A549 (cell line): ENCODE data around the gene SULF2. TPM values are rescaled to one million over a fixed set of nuclear protein-coding genes. Genes with fewer than 3 reads are reported as not detected.

Experiments used
- ATAC-seq, 2 experiments: fragments of 200-7000 bp in 1 of 2; fragments of >200 bp in 1 of 2; cut with Nextera tagmentation in 1 of 2; cut with Tn5 transposase in 1 of 2; 3 replicates each; pipeline versions ENCODE4 v1.8.0 to v1.9.1; 2018 to 2020; ENCODE audit warnings: mild to moderate bottlenecking in 1 of 2, moderate library complexity in 1 of 2
- CTCF ChIA-PET: fragments of 300-600 bp; sonication (Branson Sonifier 250); formaldehyde crosslinking; extraction: SDS; loops from one replicate; lab custom pipeline; 2021; ENCODE audit warnings: antibody characterized with exemption, inconsistent platforms; lab: Yijun Ruan, JAX
- POLR2A ChIA-PET: fragments of 350-600 bp; formaldehyde crosslinking; extraction: SDS; loops from one replicate; lab custom pipeline; 2021; ENCODE audit warnings: antibody characterized with exemption, inconsistent platforms; lab: Yijun Ruan, JAX
- DNase-seq, 2 experiments: peaks; one replicate each; pipeline versions ENCODE4 v3.0.0 to v3.0.0-alpha.2; 2011 to 2016; ENCODE audit warnings: low read depth in 1 of 2, low spot score in 1 of 2
- FAIRE-seq: peaks from 2 replicates; lab custom pipeline; 2011; peaks lifted over from hg19 to GRCh38; lab: Jason Lieb, UNC
- H3K27ac ChIP-seq, 2 experiments: fragments of >200 bp; sonication (Bioruptor Twin); formaldehyde crosslinking; 3 replicates each; pipeline ENCODE4 v1.5.1; 2016 to 2017
- H3K4me1 ChIP-seq: fragments of >200 bp; sonication (Bioruptor Twin); formaldehyde crosslinking; 3 replicates; pipeline ENCODE4 v1.6.1; 2016
- H3K4me2 ChIP-seq: fragments of >200 bp; sonication (Bioruptor Twin); formaldehyde crosslinking; 3 replicates; pipeline ENCODE4 v1.6.1; 2016
- H3K4me3 ChIP-seq: fragments of >200 bp; sonication (Bioruptor Twin); formaldehyde crosslinking; 3 replicates; pipeline ENCODE4 v1.5.1; 2016
- H3K9me3 ChIP-seq: fragments of >200 bp; sonication (Bioruptor Twin); formaldehyde crosslinking; 3 replicates; pipeline ENCODE4 v1.6.1; 2016
- CBX2 ChIP-seq: fragments of 200-600 bp; sonication (generic); IDR thresholded peaks from 2 replicates; pipeline ENCODE4 v1.6.1; 2016; ENCODE audit warnings: low read depth, mild to moderate bottlenecking, borderline replicate concordance
- CEBPB ChIP-seq, 2 experiments: fragments of >200 bp in 1 of 2; sonication (Bioruptor Twin) in 1 of 2; formaldehyde crosslinking in 1 of 2; IDR thresholded peaks; 2 replicates each; pipeline ENCODE4 v1.6.1; 2012 to 2016
- CHD4 ChIP-seq: fragments of 200-600 bp; sonication (generic); IDR thresholded peaks from 2 replicates; pipeline ENCODE4 v1.6.1; 2016; ENCODE audit warnings: antibody characterized with exemption, mild to moderate bottlenecking, borderline replicate concordance
- EHF ChIP-seq: fragments of 250-450 bp; sonication (Bioruptor Pico); IDR thresholded peaks from 2 replicates; pipeline ENCODE4 v1.5.0; 2020; ENCODE audit warnings: mild to moderate bottlenecking
- EHMT2 ChIP-seq: fragments of 200-600 bp; sonication (generic); IDR thresholded peaks from 2 replicates; pipeline ENCODE4 v1.6.1; 2016; ENCODE audit warnings: antibody characterized with exemption, low read depth, mild to moderate bottlenecking, moderate library complexity
- EP300 ChIP-seq, 2 experiments: fragments of >200 bp; sonication (Bioruptor Twin); formaldehyde crosslinking; IDR thresholded peaks; 2 replicates in 1 of 2; 3 replicates in 1 of 2; pipeline ENCODE4 v1.6.1; 2016 to 2017
- FOXS1 ChIP-seq: fragments of 250-450 bp; sonication (Bioruptor Pico); IDR thresholded peaks from 2 replicates; pipeline ENCODE4 v1.5.0; 2020; ENCODE audit warnings: mild to moderate bottlenecking, moderate library complexity
- HOXA7 ChIP-seq: fragments of 250-450 bp; sonication (Bioruptor Pico); IDR thresholded peaks from 2 replicates; pipeline ENCODE4 v1.5.0; 2020; ENCODE audit warnings: mild to moderate bottlenecking, moderate library complexity
- HOXB13 ChIP-seq: fragments of 250-450 bp; sonication (Bioruptor Pico); IDR thresholded peaks from 2 replicates; pipeline ENCODE4 v1.5.0; 2020; ENCODE audit warnings: low read depth, mild to moderate bottlenecking, moderate library complexity
- JUN ChIP-seq, 2 experiments: fragments of >200 bp; sonication (Bioruptor Twin); formaldehyde crosslinking; IDR thresholded peaks; 2 replicates in 1 of 2; 3 replicates in 1 of 2; pipeline ENCODE4 v1.6.1; 2016 to 2017
- NPAS2 ChIP-seq: fragments of 250-450 bp; sonication (Bioruptor Pico); IDR thresholded peaks from 2 replicates; pipeline ENCODE4 v1.8.0; 2022; ENCODE audit warnings: mild to moderate bottlenecking, moderate library complexity, borderline replicate concordance
- NR3C1 ChIP-seq: fragments of >200 bp; sonication (Bioruptor Twin); formaldehyde crosslinking; IDR thresholded peaks from 3 replicates; pipeline ENCODE4 v1.6.1; 2017
- RNF2 ChIP-seq: fragments of 200-600 bp; sonication (generic); IDR thresholded peaks from 2 replicates; pipeline ENCODE4 v1.6.1; 2016; ENCODE audit warnings: low read depth, mild to moderate bottlenecking, antibody characterized with exemption, moderate library complexity, borderline replicate concordance
- ZSCAN20 ChIP-seq: fragments of 250-450 bp; sonication (Bioruptor Pico); IDR thresholded peaks from 2 replicates; pipeline ENCODE4 v1.8.0; 2022; ENCODE audit warnings: mild to moderate bottlenecking, moderate library complexity
- whole genome bisulfite sequencing: methylation state at CpG from one replicate; pipeline ENCODE4 v1.1.6; 2017; ENCODE audit errors: missing lambda C conversion rate; 5-methylcytosine and 5-hydroxymethylcytosine counted together
- polyA plus RNA-seq, 4 experiments: library from polyadenylated mRNA; depleted of rRNA in 3 of 4; stranded (reverse); fragments of >200 nt; fragmentation: RNase III in 1 of 4; extraction: RNeasy Plus Mini Kit Qiagen cat#74134 plus additional on column Dnase treatment in 1 of 4; gene quantifications; 2 replicates in 3 of 4; 3 replicates in 1 of 4; pipeline ENCODE4 v1.2.3, GENCODE V29; 2011 to 2017
- TF ChIP-seq, protein P1 (sequence below): fragments of 200-600 bp; sonication (generic); IDR thresholded peaks from 2 replicates; pipeline ENCODE4 v1.6.1; 2016; ENCODE audit warnings: antibody characterized with exemption, mild to moderate bottlenecking, moderate library complexity
- TF ChIP-seq, protein P2 (sequence below): fragments of 250-450 bp; sonication (Bioruptor Pico); IDR thresholded peaks from 2 replicates; pipeline ENCODE4 v1.5.0; 2021; ENCODE audit warnings: mild to moderate bottlenecking, moderate library complexity, borderline replicate concordance
- TF ChIP-seq, protein P3 (sequence below): fragments of 150-350 bp; IDR thresholded peaks from 2 replicates; pipeline ENCODE4 v1.6.1; 2014; ENCODE audit warnings: low read depth, mild to moderate bottlenecking, low read length

The SULF2 gene
- polyA plus RNA-seq, 2 of the 4 experiments (the other 2 are of a cell fraction) = 5.8 to 16.8 TPM

DNA sequence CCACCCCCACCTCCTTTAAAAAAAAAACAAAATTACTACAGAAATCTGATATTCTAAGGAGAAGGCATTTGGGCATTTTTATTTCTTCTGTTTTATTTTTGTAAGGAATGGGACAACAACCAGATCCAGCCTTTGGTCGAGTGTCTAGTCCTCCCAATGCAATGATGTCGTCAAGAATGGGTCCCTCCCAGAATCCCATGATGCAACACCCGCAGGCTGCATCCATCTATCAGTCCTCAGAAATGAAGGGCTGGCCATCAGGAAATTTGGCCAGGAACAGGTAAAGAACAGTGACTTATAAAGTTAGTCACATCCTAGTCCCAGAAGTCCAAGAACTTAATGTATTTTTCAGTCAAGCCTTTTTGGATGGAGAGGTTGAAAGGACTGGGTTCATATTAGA lies 133.0 kb downstream of the SULF2 start:
- FAIRE-seq (no peak), DNase-seq (no peak), ATAC-seq (peak; percentile 14 to 44; a peak in 2 of 6 replicates)
- no peak overlapping the region for H3K27ac ChIP-seq
- no peaks in the 10 kb centered on the region for H3K9me3 ChIP-seq
- H3K4me3 ChIP-seq = no peak overlapping the region
- POLR2A ChIA-PET = no interaction called here
- WGBS = 77% methylated on average over 3 of the region's 3 CpGs
- CTCF ChIA-PET = interaction anchor here (1.3 to 7.3 kb wide), 2 partner anchors 11 to 32 kb away, joined by 3 to 55 read pairs; no protein-coding TSS in a partner anchor
- no peak overlapping the region for H3K4me2 ChIP-seq
- TF ChIP-seq RNF2 (no peak), CBX2 (no peak), NR3C1 (no peak), CEBPB (IDR thresholded peaks at IDR 0.05) (no peak), NPAS2 (no peak), ZSCAN20 (CRISPR knock-in tag) (no peak), EHF (CRISPR knock-in tag) (no peak)
- TF ChIP-seq, protein P1, sequence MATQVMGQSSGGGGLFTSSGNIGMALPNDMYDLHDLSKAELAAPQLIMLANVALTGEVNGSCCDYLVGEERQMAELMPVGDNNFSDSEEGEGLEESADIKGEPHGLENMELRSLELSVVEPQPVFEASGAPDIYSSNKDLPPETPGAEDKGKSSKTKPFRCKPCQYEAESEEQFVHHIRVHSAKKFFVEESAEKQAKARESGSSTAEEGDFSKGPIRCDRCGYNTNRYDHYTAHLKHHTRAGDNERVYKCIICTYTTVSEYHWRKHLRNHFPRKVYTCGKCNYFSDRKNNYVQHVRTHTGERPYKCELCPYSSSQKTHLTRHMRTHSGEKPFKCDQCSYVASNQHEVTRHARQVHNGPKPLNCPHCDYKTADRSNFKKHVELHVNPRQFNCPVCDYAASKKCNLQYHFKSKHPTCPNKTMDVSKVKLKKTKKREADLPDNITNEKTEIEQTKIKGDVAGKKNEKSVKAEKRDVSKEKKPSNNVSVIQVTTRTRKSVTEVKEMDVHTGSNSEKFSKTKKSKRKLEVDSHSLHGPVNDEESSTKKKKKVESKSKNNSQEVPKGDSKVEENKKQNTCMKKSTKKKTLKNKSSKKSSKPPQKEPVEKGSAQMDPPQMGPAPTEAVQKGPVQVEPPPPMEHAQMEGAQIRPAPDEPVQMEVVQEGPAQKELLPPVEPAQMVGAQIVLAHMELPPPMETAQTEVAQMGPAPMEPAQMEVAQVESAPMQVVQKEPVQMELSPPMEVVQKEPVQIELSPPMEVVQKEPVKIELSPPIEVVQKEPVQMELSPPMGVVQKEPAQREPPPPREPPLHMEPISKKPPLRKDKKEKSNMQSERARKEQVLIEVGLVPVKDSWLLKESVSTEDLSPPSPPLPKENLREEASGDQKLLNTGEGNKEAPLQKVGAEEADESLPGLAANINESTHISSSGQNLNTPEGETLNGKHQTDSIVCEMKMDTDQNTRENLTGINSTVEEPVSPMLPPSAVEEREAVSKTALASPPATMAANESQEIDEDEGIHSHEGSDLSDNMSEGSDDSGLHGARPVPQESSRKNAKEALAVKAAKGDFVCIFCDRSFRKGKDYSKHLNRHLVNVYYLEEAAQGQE = no peak
- TF ChIP-seq, protein P2, sequence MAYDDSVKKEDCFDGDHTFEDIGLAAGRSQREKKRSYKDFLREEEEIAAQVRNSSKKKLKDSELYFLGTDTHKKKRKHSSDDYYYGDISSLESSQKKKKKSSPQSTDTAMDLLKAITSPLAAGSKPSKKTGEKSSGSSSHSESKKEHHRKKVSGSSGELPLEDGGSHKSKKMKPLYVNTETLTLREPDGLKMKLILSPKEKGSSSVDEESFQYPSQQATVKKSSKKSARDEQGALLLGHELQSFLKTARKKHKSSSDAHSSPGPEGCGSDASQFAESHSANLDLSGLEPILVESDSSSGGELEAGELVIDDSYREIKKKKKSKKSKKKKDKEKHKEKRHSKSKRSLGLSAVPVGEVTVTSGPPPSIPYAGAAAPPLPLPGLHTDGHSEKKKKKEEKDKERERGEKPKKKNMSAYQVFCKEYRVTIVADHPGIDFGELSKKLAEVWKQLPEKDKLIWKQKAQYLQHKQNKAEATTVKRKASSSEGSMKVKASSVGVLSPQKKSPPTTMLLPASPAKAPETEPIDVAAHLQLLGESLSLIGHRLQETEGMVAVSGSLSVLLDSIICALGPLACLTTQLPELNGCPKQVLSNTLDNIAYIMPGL (CRISPR knock-in tag) = no peak
- no peaks in the 10 kb centered on the region for H3K4me1 ChIP-seq

DNA sequence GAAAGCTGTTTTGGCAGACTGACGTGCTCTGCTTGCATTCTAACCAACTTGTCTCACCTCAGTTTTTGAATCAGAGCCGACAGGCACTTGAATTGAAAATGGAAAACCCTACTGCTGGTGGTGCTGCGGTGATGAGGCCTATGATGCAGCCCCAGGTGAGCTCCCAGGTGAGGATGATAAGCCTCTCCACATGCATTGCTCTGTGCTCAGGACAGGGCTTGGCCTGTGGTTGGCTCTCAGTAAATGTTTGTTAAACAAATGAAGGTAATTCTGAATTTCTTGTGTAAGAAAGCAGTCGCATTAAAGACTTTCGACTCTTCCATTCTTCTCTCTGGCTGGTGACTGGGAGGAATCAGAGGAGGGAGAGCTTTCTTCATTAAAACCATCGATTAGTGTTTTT lies 136.3 kb downstream of the SULF2 start:
- no peak overlapping the region for H3K4me2 ChIP-seq
- TF ChIP-seq HOXA7 (CRISPR knock-in tag) (no peak), CEBPB (IDR thresholded peaks at IDR 0.05) (no peak), CHD4 (no peak), EP300 (IDR thresholded peaks at IDR 0.05) (no peak), HOXB13 (no peak), EHMT2 (no peak), JUN (IDR thresholded peaks at IDR 0.05) (no peak), FOXS1 (CRISPR knock-in tag) (no peak)
- TF ChIP-seq, protein P3, sequence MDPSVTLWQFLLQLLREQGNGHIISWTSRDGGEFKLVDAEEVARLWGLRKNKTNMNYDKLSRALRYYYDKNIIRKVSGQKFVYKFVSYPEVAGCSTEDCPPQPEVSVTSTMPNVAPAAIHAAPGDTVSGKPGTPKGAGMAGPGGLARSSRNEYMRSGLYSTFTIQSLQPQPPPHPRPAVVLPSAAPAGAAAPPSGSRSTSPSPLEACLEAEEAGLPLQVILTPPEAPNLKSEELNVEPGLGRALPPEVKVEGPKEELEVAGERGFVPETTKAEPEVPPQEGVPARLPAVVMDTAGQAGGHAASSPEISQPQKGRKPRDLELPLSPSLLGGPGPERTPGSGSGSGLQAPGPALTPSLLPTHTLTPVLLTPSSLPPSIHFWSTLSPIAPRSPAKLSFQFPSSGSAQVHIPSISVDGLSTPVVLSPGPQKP = no peak
- TF ChIP-seq, protein P1 = no peak
- WGBS = 90% methylated on average over 6 of the region's 6 CpGs
- FAIRE-seq = no peak
- ATAC-seq = no peak
- CTCF ChIA-PET = interaction anchor here (1.1 to 7.3 kb wide), 4 partner anchors 8 to 972 kb away, joined by 3 to 55 read pairs (median 8); no protein-coding TSS in a partner anchor
- H3K9me3 ChIP-seq = no peaks in the 10 kb centered on the region
- no peak for DNase-seq
- POLR2A ChIA-PET = no interaction called here
- H3K4me1 ChIP-seq = no peaks in the 10 kb centered on the region
- H3K27ac ChIP-seq = no peak overlapping the region
- no peak overlapping the region for H3K4me3 ChIP-seq
